IMR-90 (cell line): ENCODE results near the gene IL18R1. TPM values are rescaled to one million over a fixed set of nuclear protein-coding genes. Genes with fewer than 3 reads are reported as not detected.

Experiments
- ATAC-seq: fragments of 200-7000 bp; cut with Tn5 transposase; 2 replicates; pipeline ENCODE4 v1.9.1; 2020; ENCODE audit warnings: low read depth, mild to moderate bottlenecking, moderate library complexity
- BruUV-seq: library from RNA; stranded (reverse); fragments of 400-500 nt; replicated peaks from 2 replicates; lab custom pipeline; 2021; lab: Mats Ljungman, UMichigan
- CTCF ChIA-PET: fragments of 300-600 bp; formaldehyde crosslinking; extraction: SDS; loops from one replicate; lab custom pipeline; 2021; ENCODE audit warnings: antibody characterized with exemption; lab: Yijun Ruan, JAX
- POLR2A ChIA-PET: fragments of 300-600 bp; sonication (Branson Sonifier 250); formaldehyde crosslinking; loops from one replicate; lab custom pipeline; 2022; ENCODE audit warnings: antibody characterized with exemption; ENCODE audit not compliant: unreplicated experiment; lab: Charles Lee
- DNase-seq: peaks from one replicate; pipeline ENCODE4 v3.0.0; 2013
- H2AFZ ChIP-seq: replicated peaks from 2 replicates; pipeline ENCODE3; 2013; ENCODE audit warnings: low read length, mild to moderate bottlenecking; ENCODE audit not compliant: poor library complexity
- H2AK5ac ChIP-seq: 2 replicates; pipeline ENCODE4 v1.6.1; 2013; ENCODE audit warnings: low read depth, low read length, inconsistent platforms
- H2AK9ac ChIP-seq: replicated peaks from 2 replicates; pipeline ENCODE3; 2013; ENCODE audit warnings: mild to moderate bottlenecking, low read depth, low read length, moderate library complexity; ENCODE audit not compliant: poor library complexity
- H2BK120ac ChIP-seq: 2 replicates; pipeline ENCODE4 v1.6.1; 2013; ENCODE audit warnings: low read depth, low read length, inconsistent platforms
- H2BK15ac ChIP-seq: 3 replicates; pipeline ENCODE4 v1.6.1; 2013; ENCODE audit warnings: low read depth, low read length, inconsistent platforms
- H2BK20ac ChIP-seq: 2 replicates; pipeline ENCODE4 v1.6.1; 2013; ENCODE audit warnings: low read depth, mild to moderate bottlenecking, inconsistent platforms, low read length, moderate library complexity
- H2BK5ac ChIP-seq: 2 replicates; pipeline ENCODE4 v1.6.1; 2013; ENCODE audit warnings: mild to moderate bottlenecking, low read depth, low read length, inconsistent platforms; ENCODE audit not compliant: poor library complexity, severe bottlenecking
- H3K14ac ChIP-seq: replicated peaks from 2 replicates; pipeline ENCODE4 v1.6.1; 2013; ENCODE audit warnings: low read depth, low read length, inconsistent platforms
- H3K18ac ChIP-seq: 2 replicates; pipeline ENCODE4 v1.6.1; 2013; ENCODE audit warnings: low read depth, low read length, control low read depth
- H3K23ac ChIP-seq: 2 replicates; pipeline ENCODE4 v1.6.1; 2013; ENCODE audit warnings: low read depth, low read length, inconsistent platforms
- H3K27ac ChIP-seq: 2 replicates; pipeline ENCODE4 v1.5.1; 2013; ENCODE audit warnings: mild to moderate bottlenecking, control low read depth, low read length; ENCODE audit not compliant: insufficient read depth
- H3K27me3 ChIP-seq: 2 replicates; pipeline ENCODE4 v1.6.1; 2013; ENCODE audit warnings: low read length; ENCODE audit not compliant: control insufficient read depth, insufficient read depth
- H3K36me3 ChIP-seq: 2 replicates; pipeline ENCODE4 v1.6.1; 2013; ENCODE audit warnings: low read length, mixed read lengths; ENCODE audit not compliant: control insufficient read depth, insufficient read depth
- H3K4ac ChIP-seq: 2 replicates; pipeline ENCODE4 v1.6.1; 2013; ENCODE audit warnings: low read depth, low read length, inconsistent platforms
- H3K4me1 ChIP-seq: 2 replicates; pipeline ENCODE4 v1.6.1; 2013; ENCODE audit warnings: low read length, mixed read lengths; ENCODE audit not compliant: control insufficient read depth, insufficient read depth
- H3K4me2 ChIP-seq: 2 replicates; pipeline ENCODE4 v1.6.1; 2013; ENCODE audit warnings: low read depth, mild to moderate bottlenecking, control low read depth, low read length, moderate library complexity
- H3K4me3 ChIP-seq: 2 replicates; pipeline ENCODE4 v1.5.1; 2013; ENCODE audit warnings: low read depth, mild to moderate bottlenecking, control low read depth, low read length, moderate library complexity; ENCODE audit not compliant: insufficient read depth
- H3K56ac ChIP-seq: 2 replicates; pipeline ENCODE4 v1.6.1; 2013; ENCODE audit warnings: low read length, inconsistent platforms; ENCODE audit not compliant: insufficient read depth; ENCODE audit errors: extremely low read depth
- H3K79me1 ChIP-seq, 2 experiments: 2 replicates each; pipeline ENCODE4 v1.6.1; 2013; ENCODE audit warnings: low read length in 2 of 2, inconsistent platforms in 1 of 2, low read depth in 1 of 2
- H3K9ac ChIP-seq: 2 replicates; pipeline ENCODE4 v1.6.1; 2013; ENCODE audit warnings: low read depth, low read length, control low read depth
- H3K9me1 ChIP-seq: 2 replicates; pipeline ENCODE4 v1.6.1; 2013; ENCODE audit warnings: low read length, inconsistent platforms; ENCODE audit not compliant: insufficient read depth
- H3K9me3 ChIP-seq: 2 replicates; pipeline ENCODE4 v1.6.1; 2013; ENCODE audit warnings: low read length; ENCODE audit not compliant: control insufficient read depth, insufficient read depth
- H4K20me1 ChIP-seq: 2 replicates; pipeline ENCODE4 v1.6.1; 2013; ENCODE audit warnings: low read length, inconsistent platforms; ENCODE audit not compliant: insufficient read depth
- H4K5ac ChIP-seq: 2 replicates; pipeline ENCODE4 v1.6.1; 2013; ENCODE audit warnings: mild to moderate bottlenecking, low read depth, low read length, control low read depth
- H4K8ac ChIP-seq, 2 experiments: 2 replicates each; pipeline ENCODE4 v1.6.1; 2013; ENCODE audit warnings: low read depth in 2 of 2, low read length in 2 of 2, control low read depth in 1 of 2, inconsistent platforms in 1 of 2
- H4K91ac ChIP-seq: 2 replicates; pipeline ENCODE4 v1.6.1; 2013; ENCODE audit warnings: low read depth, low read length, inconsistent platforms; ENCODE audit not compliant: insufficient read depth
- BHLHE40 ChIP-seq: fragments of 150-350 bp; IDR thresholded peaks from 2 replicates; pipeline ENCODE4 v1.6.1; 2016; ENCODE audit warnings: mild to moderate bottlenecking, low read depth, low read length
- CEBPB ChIP-seq: IDR thresholded peaks from 2 replicates; pipeline ENCODE4 v1.6.1; 2012; ENCODE audit warnings: low read depth, low read length, improper control_type of control experiment
- CHD1 ChIP-seq: IDR thresholded peaks from 2 replicates; pipeline ENCODE4 v1.6.1; 2012; ENCODE audit warnings: low read depth, low read length, improper control_type of control experiment
- CTCF ChIP-seq: conservative IDR thresholded peaks from 2 replicates; pipeline ENCODE4 v1.5.1; 2012; ENCODE audit warnings: mild to moderate bottlenecking, low read depth, low read length, improper control_type of control experiment
- ELK1 ChIP-seq: fragments of 150-350 bp; IDR thresholded peaks from 2 replicates; pipeline ENCODE4 v1.6.1; 2016; ENCODE audit warnings: low read depth, mild to moderate bottlenecking, low read length, moderate library complexity, borderline replicate concordance
- FOS ChIP-seq: fragments of 150-350 bp; IDR thresholded peaks from 2 replicates; pipeline ENCODE4 v1.6.1; 2016; ENCODE audit warnings: low read depth, low read length
- MAFK ChIP-seq: IDR thresholded peaks from 2 replicates; pipeline ENCODE4 v1.6.1; 2012; ENCODE audit warnings: low read depth, low read length, improper control_type of control experiment
- MAZ ChIP-seq: IDR thresholded peaks from 2 replicates; pipeline ENCODE4 v1.6.1; 2012; ENCODE audit warnings: low read depth, mild to moderate bottlenecking, low read length, improper control_type of control experiment, moderate library complexity, borderline replicate concordance
- MXI1 ChIP-seq: IDR thresholded peaks from 2 replicates; pipeline ENCODE4 v1.6.1; 2012; ENCODE audit warnings: low read depth, mild to moderate bottlenecking, low read length, moderate library complexity, borderline replicate concordance
- NFE2L2 ChIP-seq: fragments of 150-350 bp; IDR thresholded peaks from 2 replicates; pipeline ENCODE4 v1.6.1; 2016; ENCODE audit warnings: low read depth, mild to moderate bottlenecking, low read length
- POLR2A ChIP-seq: IDR thresholded peaks from 2 replicates; pipeline ENCODE4 v1.6.1; 2012; ENCODE audit warnings: mild to moderate bottlenecking, low read depth, low read length
- RAD21 ChIP-seq: IDR thresholded peaks from 2 replicates; pipeline ENCODE4 v1.6.1; 2012; ENCODE audit warnings: low read length, improper control_type of control experiment
- RCOR1 ChIP-seq: IDR thresholded peaks from 2 replicates; pipeline ENCODE4 v1.6.1; 2012; ENCODE audit warnings: mild to moderate bottlenecking, low read length, improper control_type of control experiment; ENCODE audit not compliant: insufficient replicate concordance
- RFX5 ChIP-seq: IDR thresholded peaks from 2 replicates; pipeline ENCODE4 v1.8.0; 2012; ENCODE audit warnings: low read depth, mild to moderate bottlenecking, low read length, moderate library complexity
- SMC3 ChIP-seq: fragments of 150-350 bp; IDR thresholded peaks from 2 replicates; pipeline ENCODE4 v1.6.1; 2016; ENCODE audit warnings: low read depth, mild to moderate bottlenecking, antibody characterized with exemption, low read length, moderate library complexity
- USF2 ChIP-seq: fragments of 150-350 bp; IDR thresholded peaks from 2 replicates; pipeline ENCODE4 v1.6.1; 2017; ENCODE audit warnings: mild to moderate bottlenecking, antibody characterized with exemption, low read length, low read depth
- WGBS, 2 experiments: methylation state at CpG; one replicate each; pipeline versions ENCODE4 v1.1.5 to v1.1.7; 2013; ENCODE audit warnings: missing lambda C conversion rate in 2 of 2; ENCODE audit not compliant: insufficient read length in 1 of 2; ENCODE audit errors: extremely low coverage in 2 of 2; 5-methylcytosine and 5-hydroxymethylcytosine counted together
- dilution Hi-C: fragments of 300-500 bp; cut with HindIII; formaldehyde crosslinking; loops from one replicate; pipeline ENCODE4 v1.14.3; 2018; ENCODE audit warnings: low sequenced_read_pairs; ENCODE audit not compliant: unreplicated experiment
- in situ Hi-C: fragments of 300-500 bp; cut with MboI; formaldehyde crosslinking; loops from 3 replicates; pipeline ENCODE4 v1.14.3; 2019; ENCODE audit warnings: low sequenced_read_pairs, inconsistent platforms, mixed read lengths
- intact Hi-C: fragments of 100-400 bp; cut with micrococcal nuclease; formaldehyde crosslinking; loops from 2 replicates; pipeline ENCODE4 v1.10.0; 2022
- polyA plus RNA-seq, 3 experiments: library from polyadenylated mRNA; depleted of rRNA; stranded (reverse); fragments of >200 nt; gene quantifications; 2 replicates each; pipeline ENCODE4 v1.2.3, GENCODE V29; 2012; ENCODE audit warnings: low replicate concordance in 1 of 3
- total RNA-seq: library from RNA; depleted of rRNA; stranded (reverse); fragments of >200 nt; gene quantifications from 2 replicates; pipeline ENCODE4 v1.2.3, GENCODE V29; 2012

The IL18R1 gene
- total and polyA plus RNA-seq, 2 of the 4 experiments (the other 2 are of a cell fraction) = 0.18 to 0.24 TPM

DNA sequence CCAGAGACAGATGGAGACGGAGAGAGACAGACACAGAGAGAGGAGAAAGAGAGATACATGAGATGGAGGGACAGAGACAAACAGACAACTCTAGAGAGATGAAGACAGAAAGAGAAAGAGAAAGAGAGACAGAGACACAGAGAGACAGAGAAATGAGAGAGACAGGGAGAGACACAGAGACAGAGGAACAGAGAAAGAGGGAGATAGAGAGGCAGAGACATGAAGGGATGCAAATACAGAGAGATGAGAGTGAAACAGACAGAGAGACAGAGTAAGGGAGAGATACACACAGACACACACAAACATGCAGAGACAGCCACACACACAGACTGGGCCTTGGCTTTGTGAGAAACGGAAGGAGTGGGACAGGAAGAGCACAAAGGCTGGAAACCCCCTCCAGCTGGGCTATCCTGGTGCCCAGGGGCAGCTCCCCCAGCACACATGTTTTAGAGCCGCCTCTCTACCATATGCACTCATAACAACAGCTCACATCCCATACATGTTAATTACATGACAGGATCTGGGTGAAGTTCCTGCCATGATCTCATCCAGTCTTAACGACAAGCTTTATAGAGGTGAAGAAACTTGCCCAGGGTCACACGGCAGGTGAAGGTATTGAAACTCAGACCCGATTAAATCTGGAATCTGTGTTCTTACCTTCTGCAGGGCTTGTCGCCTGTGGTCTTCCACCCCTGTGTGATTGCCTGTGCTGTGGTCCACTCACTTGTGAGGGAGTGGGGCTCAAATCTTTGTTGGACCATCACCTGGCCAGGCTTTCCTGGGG, 32.4 kb downstream of the IL18R1 start:
- Histone ChIP-seq H4K20me1 (no peaks in the 10 kb centered on the region), H2AFZ (no peak overlapping the region), H3K36me3 (no peaks in the 10 kb centered on the region), H3K4ac (no peak overlapping the region), H3K4me1 (no peaks in the 10 kb centered on the region), H3K4me3 (no peak overlapping the region), H2AK9ac (no peak overlapping the region), H4K91ac (no peak overlapping the region), H3K27me3 (no peaks in the 10 kb centered on the region), H4K5ac (no peak overlapping the region), H2BK20ac (no peak overlapping the region), H2BK15ac (no peak overlapping the region), H2AK5ac (no peak overlapping the region), H3K9me3 (peaks cover 3% of the 10 kb centered on the region; the same call in 1 of the 2 replicates), H3K56ac (no peak overlapping the region), H2BK5ac (no peak overlapping the region), H3K23ac (no peak overlapping the region), H3K18ac (no peak overlapping the region), H3K14ac (no peak overlapping the region), H4K8ac (no peak overlapping the region), H3K79me1 (no peaks in the 10 kb centered on the region), H2BK120ac (no peak overlapping the region), H3K4me2 (no peak overlapping the region), H3K27ac (no peak overlapping the region), H3K9ac (no peak overlapping the region), H3K9me1 (no peaks in the 10 kb centered on the region)
- dilution Hi-C loops = no loop called here
- DNase-seq (no peak), ATAC-seq (no peak)
- WGBS, 2 experiments = 100% methylated on average over 3 of the region's 7 CpGs; no CpG with 5 or more reads in 1 of the 2 experiments
- TF ChIP-seq MXI1 (no peak), BHLHE40 (no peak), NFE2L2 (no peak), USF2 (no peak), CEBPB (no peak), RAD21 (no peak), MAZ (no peak), SMC3 (no peak), RFX5 (no peak), CTCF (no peak), RCOR1 (no peak), CHD1 (no peak), POLR2A (no peak), ELK1 (no peak), MAFK (no peak), FOS (no peak)
- intact Hi-C loops = no loop called here
- no TSS peak for BruUV-seq
- in situ Hi-C loops = no loop called here
- ChIA-PET POLR2A (no interaction called here), CTCF (no interaction called here)
